KOPT-K1 (cell line): ENCODE data around the gene QSOX2.

Experiments
- H3K27ac ChIP-seq: fragments of 200-600 bp; sonication (generic); 2 replicates; pipeline ENCODE4 v1.5.1; 2016; ENCODE audit warnings: antibody characterized with exemption, mild to moderate bottlenecking, low read depth, low read length; ENCODE audit not compliant: poor library complexity, severe bottlenecking
- H3K36me3 ChIP-seq: fragments of 200-600 bp; sonication (generic); 2 replicates; pipeline ENCODE4 v1.5.1; 2017; ENCODE audit warnings: antibody characterized with exemption, mild to moderate bottlenecking, low read length, moderate library complexity; ENCODE audit not compliant: insufficient read depth
- H3K9me3 ChIP-seq: fragments of 200-600 bp; sonication (generic); 2 replicates; pipeline ENCODE4 v1.5.1; 2017; ENCODE audit warnings: antibody characterized with exemption, low read length, mild to moderate bottlenecking; ENCODE audit not compliant: insufficient read depth, poor library complexity, severe bottlenecking

The QSOX2 gene

DNA sequence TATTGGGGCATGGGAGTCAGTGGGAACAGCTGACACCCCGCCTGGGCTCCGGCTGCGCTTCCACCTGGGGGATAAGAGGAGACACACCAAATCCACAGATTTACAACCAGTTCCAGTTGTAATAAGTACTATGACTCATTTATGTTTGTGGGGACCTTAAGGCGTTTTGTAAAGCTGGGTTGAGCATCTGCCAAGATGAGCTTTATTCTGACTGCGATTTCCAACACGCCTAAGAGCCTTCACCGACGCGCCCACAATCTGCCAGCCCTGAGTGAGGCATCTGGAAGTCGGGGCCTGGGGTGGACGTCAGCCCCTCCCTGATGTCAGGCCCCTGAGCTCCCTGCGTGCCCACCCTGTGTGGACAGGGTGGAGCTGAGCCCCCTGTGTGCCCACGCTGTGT, 26.3 kb downstream of the QSOX2 start:
- H3K9me3 ChIP-seq: no peaks in the 10 kb centered on the region
- H3K36me3 ChIP-seq: peaks cover 78% of the 10 kb centered on the region
- H3K27ac ChIP-seq: no peak overlapping the region

DNA sequence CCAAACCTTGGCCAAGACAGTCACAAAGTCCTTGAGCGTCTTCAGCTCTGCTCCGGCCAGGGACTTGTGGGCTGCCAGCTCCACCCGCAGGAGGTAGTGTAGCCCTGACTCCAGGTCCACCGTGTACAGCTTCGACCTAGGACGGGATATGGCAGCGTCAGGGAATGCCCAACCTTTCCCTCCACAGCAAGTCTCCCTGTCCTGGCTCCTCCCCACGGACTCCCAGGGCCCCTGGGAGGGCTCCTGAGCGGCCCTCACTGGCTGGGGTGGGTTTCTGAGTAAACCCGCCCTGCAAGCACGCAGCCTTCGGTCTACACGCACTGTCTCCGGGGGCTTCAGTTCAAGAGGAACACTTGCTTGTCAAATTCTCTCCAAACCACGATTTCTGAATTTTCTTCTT, 26.9 kb downstream of the QSOX2 start:
- Histone ChIP-seq H3K36me3 (peaks cover 78% of the 10 kb centered on the region), H3K9me3 (no peaks in the 10 kb centered on the region), H3K27ac (no peak overlapping the region)

- Histone ChIP-seq H3K9me3 (no peaks in the 10 kb centered on the region), H3K36me3 (peaks cover 78% of the 10 kb centered on the region), H3K27ac (no peak overlapping the region)
Observed at GRCh38 chr9:136218271-136218670, 27.3 kb downstream of the QSOX2 start.

- H3K9me3 ChIP-seq: no peaks in the 10 kb centered on the region
- H3K27ac ChIP-seq: no peak overlapping the region
- H3K36me3 ChIP-seq: peaks cover 83% of the 10 kb centered on the region
Observed at GRCh38 chr9:136216541-136217244, 28.9 kb downstream of the QSOX2 start.

DNA sequence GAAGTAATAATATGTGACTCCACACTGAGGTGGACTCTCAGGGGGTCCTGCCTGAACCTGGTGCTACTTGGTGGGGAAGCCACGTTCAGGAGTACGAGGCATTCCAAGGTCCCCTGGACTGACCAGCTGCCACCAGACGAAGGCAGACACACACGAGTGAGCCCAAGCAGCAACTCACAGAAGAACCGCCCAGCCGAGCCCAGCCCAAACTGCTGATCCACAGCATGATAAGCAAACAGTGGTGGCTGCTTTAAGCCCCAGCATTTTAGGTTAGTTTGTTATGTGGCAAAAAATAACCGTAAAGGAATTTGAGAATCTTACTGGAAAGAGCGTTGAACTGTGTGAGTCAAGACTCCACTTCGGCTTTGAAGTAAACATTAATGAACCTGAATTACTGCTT, 31.9 kb downstream of the QSOX2 start:
- Histone ChIP-seq H3K27ac (no peak overlapping the region), H3K36me3 (peaks cover 81% of the 10 kb centered on the region), H3K9me3 (no peaks in the 10 kb centered on the region)

- Histone ChIP-seq H3K36me3 (peaks cover 78% of the 10 kb centered on the region), H3K27ac (no peak overlapping the region), H3K9me3 (no peaks in the 10 kb centered on the region)
Observed at GRCh38 chr9:136212345-136212950, 33.2 kb downstream of the QSOX2 start.

- Histone ChIP-seq H3K27ac (no peak overlapping the region), H3K36me3 (peaks cover 79% of the 10 kb centered on the region), H3K9me3 (no peaks in the 10 kb centered on the region)
Observed at GRCh38 chr9:136211441-136212344, 33.9 kb downstream of the QSOX2 start.

DNA sequence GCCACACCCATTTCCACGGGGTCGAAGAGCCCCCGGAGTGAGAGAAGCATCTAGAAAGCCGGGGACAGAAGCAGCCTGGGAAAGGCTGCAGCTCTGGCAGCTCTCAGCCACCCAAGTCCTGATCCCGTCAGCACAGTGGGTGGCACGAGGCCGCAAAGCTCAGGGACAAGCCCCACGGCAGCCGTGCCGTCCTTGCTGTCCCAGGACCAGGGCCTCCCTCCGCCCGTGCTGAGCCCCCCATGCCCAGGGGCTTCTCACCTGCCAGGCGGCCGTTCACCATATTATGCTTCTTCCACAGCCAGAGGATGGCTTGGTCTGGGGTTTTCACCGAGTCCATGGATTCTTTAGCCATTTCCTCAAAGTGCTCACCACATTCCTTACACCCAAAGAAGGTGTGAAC, 34.6 kb downstream of the QSOX2 start:
- Histone ChIP-seq H3K9me3 (no peaks in the 10 kb centered on the region), H3K36me3 (peaks cover 75% of the 10 kb centered on the region), H3K27ac (no peak overlapping the region)

- Histone ChIP-seq H3K9me3 (no peaks in the 10 kb centered on the region), H3K27ac (no peak overlapping the region), H3K36me3 (peaks cover 68% of the 10 kb centered on the region)
Observed at GRCh38 chr9:136210276-136210675, 35.3 kb downstream of the QSOX2 start.

GRCh38 chr9:136209786-136210185, 35.8 kb downstream of the QSOX2 start:
- Histone ChIP-seq H3K36me3 (peaks cover 63% of the 10 kb centered on the region), H3K27ac (no peak overlapping the region), H3K9me3 (no peaks in the 10 kb centered on the region)

- H3K36me3 ChIP-seq: peaks cover 58% of the 10 kb centered on the region
- no peak overlapping the region for H3K27ac ChIP-seq
- H3K9me3 ChIP-seq: no peaks in the 10 kb centered on the region
Observed at GRCh38 chr9:136209232-136209631, 36.4 kb downstream of the QSOX2 start.

DNA sequence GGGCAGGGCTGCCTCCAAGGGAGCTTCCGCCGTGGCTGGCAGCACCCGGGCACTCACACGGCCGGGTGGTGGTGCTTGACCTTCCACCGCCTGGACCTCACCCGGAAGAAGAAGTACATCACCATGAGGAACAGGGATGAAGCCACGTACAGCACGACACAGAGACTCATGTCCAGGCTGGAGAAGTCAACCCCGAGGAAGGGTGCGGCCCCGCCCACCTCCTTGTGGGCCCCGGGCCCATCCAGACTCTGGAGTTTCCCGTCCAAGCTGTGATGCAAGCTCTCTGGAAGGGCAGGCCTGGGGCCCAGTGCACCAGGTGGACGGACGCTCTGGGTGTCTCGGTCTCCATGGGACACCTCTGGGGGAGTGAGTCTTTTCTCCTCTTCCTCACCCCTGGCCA, 36.9 kb downstream of the QSOX2 start:
- Histone ChIP-seq H3K9me3 (no peaks in the 10 kb centered on the region), H3K27ac (no peak overlapping the region), H3K36me3 (peaks cover 52% of the 10 kb centered on the region)

- Histone ChIP-seq H3K36me3 (peaks cover 42% of the 10 kb centered on the region), H3K27ac (no peak overlapping the region), H3K9me3 (no peaks in the 10 kb centered on the region)
Observed at GRCh38 chr9:136207616-136208015, 38.0 kb downstream of the QSOX2 start.

GRCh38 chr9:136206602-136207275, 38.9 kb downstream of the QSOX2 start:
- Histone ChIP-seq H3K27ac (no peak overlapping the region), H3K9me3 (no peaks in the 10 kb centered on the region), H3K36me3 (peaks cover 33% of the 10 kb centered on the region)

GRCh38 chr9:136205707-136205992, 40.0 kb downstream of the QSOX2 start:
- Histone ChIP-seq H3K36me3 (peaks cover 23% of the 10 kb centered on the region), H3K27ac (no peak overlapping the region), H3K9me3 (no peaks in the 10 kb centered on the region)
